Left renal cortex interstitium (tissue), 4 donors: ENCODE results near the gene STXBP2. TPM values are rescaled to one million over a fixed set of nuclear protein-coding genes. Genes with fewer than 3 reads are reported as not detected.

ENCODE experiments used
- DNase-seq, 4 donors: peaks; one replicate each; pipeline ENCODE4 v3.0.0-alpha.2; 2013; ENCODE audit warnings: low read depth in 4 of 4, low spot score in 2 of 4, missing footprints in 1 of 4
- polyA plus RNA-seq, 4 donors: library from polyadenylated mRNA; unstranded; fragments of 120-200 nt; gene quantifications; one replicate each; pipeline ENCODE4 v1.2.1, GENCODE V29; 2013; ENCODE audit not compliant: insufficient read length in 4 of 4

The STXBP2 gene
- polyA plus RNA-seq, 4 donors: 58.7 to 87.6 (median 73.3) TPM

GRCh38 chr19:7612282-7613274, 24.3 kb upstream of the STXBP2 start:
- no peak for DNase-seq

DNA sequence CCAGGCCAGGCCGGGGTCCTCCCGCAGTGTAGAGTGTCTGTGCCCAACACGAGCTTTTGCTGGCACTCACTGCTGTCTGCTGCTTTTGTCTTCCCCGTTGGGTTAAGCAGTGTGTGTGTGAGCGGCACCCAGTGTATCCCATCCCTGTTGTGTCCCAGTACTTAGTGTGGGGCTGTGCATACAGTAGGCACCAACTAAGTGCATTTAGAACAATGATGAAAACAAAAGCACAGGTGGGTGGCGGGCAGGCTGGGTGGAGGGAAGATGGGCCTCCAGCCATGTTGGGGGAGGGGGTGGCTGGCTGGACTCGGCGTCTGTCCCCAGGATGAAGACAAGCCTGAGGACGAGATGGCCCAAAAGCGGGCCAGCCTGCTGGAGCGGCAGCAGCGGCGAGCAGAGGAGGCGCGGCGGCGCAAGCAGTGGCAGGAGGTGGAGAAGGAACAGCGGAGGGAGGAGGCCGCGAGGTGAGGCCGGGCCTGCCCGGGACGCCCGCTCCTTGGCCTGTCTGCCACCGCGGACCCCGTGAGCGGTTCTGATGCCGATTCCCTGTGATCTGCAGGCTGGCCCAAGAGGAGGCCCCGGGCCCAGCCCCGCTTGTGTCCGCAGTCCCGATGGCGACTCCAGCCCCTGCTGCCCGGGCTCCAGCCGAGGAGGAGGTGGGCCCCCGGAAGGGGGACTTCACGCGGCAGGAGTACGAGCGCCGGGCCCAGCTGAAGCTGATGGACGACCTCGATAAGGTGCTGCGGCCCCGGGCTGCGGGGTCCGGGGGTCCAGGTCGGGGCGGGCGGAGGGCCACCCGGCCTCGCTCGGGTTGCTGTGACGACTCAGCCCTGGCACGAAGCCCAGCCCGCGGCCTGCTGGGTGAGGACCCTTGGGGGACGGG, 21.8 kb upstream of the STXBP2 start:
- no peak for DNase-seq

DNA sequence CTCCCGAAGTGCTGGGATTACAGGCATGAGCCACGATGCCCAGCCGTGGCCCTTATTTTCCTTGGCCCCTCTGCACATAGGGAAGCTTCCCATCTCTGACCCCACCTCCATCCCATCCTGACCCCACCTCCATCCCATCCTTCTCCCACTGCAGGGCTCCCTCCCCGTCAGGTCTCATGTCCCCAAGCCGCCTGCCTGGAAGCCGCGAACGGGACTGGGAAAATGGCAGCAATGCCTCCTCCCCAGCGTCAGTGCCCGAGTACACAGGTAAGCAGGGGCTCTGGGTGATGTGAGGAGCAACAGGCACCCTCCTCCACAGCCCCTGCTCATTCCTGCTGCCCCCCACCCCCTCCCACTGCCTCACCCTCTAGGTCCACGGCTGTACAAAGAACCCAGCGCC, 19.7 kb upstream of the STXBP2 start:
- no peak for DNase-seq

- no peak for DNase-seq
Observed at GRCh38 chr19:7617735-7618134, 19.2 kb upstream of the STXBP2 start.

DNA sequence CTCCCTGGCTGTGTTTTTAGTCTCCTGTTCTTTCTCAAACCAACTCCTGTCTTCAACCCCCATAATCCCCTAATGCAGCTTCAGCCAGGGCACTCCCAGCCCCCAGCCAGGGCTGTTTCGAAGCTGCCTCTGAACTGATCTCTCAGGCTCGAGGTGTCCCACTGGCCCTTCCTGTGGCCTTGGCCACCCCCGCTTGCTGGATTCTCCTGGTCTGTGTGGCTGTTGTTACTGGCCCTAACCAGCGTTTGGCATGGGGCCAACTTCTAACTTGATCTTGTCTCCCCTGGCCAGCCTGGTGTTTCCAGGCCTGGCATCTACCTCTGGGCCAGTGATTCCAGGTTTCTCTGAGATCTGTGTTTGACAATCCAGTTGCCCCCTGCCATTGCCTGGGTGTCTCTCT, 18.6 kb upstream of the STXBP2 start:
- no peak for DNase-seq

DNA sequence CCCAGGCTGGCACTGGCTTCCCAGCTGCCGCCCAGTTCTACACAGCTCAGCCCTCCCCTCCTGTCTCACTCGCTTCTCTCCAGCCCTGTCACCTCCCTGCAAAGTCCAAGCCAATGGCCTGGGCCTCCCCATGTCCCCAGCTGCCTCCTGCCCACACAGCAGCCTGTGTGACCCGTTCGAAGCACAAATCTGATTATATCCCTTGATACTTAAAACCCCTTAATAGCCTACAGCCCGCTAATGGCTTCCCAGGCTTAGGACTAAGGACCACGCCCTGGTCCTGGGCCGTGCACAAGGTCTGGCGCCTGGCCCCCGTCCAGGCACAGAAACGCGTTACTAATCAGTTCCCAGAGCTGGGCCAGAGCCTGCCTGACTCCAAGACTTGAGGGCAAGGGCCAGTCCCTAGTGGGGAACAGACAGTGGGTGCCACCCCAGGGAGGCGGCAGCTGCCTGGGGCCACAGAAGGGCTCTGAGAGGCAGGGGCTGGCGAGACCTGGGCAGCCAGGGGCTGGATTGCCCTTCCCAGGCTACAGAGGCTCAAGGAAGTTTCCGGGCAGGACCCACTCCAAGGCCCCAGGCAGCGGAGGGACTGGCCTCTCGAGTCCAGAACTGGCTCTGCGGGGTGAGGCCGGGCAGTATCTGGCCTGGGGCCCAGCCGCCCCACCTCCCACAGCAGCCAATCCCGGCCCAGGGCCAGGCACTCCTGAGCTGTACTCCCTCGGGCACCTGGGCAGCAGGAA, 18.0 kb upstream of the STXBP2 start:
- no peak for DNase-seq

- no peak for DNase-seq
Observed at GRCh38 chr19:7619671-7620441, 17.1 kb upstream of the STXBP2 start.

DNA sequence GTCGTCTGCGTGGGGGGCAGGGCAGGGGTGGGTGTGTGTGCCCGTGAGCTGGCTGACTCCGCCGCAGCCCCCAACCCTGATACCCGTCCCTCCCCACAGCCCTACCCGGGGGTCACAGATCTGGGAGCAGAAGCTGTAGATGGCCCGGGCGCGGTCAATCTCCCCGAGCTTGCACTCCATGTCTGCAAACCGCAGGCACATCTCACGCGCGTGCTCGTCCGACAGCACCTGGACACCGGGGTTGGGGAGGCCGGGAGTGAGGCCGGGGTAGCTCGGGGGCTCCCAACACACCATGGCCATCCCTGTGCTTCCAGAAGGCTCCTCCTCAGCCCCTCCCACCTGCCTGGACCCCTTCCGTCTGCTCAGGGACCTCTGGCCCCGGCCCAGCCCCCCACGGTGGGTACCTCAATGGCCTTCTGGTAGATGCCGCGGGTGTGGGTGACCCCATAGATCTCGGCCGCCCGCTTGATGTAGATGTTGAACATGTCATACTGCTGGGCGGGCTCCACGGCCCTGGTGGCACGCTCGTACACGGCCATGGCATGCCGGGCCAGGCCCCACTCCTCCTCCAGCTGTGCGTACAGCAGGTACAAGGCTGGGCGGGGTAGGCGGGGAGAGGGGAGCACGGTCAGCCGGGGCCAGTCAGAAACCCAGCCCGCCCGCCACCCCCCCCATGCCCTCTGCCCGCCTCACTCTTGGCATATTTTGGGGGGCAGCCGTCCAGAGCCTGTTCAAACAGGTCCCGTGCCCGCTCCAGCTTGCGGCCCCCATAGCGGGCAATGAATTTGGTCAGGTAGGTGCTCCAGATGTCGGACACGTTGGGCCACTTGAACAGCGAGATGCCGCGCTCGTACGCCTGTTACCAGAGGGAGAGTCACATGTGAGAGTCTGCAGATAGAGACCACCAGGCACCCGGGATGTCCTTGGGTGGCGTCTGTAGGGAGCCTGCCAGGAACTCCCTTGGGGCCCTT, 16.2 kb upstream of the STXBP2 start:
- DNase-seq: no peak

- DNase-seq: no peak
Observed at GRCh38 chr19:7622933-7623685, 13.8 kb upstream of the STXBP2 start.

GRCh38 chr19:7623725-7624603, 12.9 kb upstream of the STXBP2 start:
- DNase-seq: no peak

- no peak for DNase-seq
Observed at GRCh38 chr19:7624810-7625209, 12.1 kb upstream of the STXBP2 start.

DNA sequence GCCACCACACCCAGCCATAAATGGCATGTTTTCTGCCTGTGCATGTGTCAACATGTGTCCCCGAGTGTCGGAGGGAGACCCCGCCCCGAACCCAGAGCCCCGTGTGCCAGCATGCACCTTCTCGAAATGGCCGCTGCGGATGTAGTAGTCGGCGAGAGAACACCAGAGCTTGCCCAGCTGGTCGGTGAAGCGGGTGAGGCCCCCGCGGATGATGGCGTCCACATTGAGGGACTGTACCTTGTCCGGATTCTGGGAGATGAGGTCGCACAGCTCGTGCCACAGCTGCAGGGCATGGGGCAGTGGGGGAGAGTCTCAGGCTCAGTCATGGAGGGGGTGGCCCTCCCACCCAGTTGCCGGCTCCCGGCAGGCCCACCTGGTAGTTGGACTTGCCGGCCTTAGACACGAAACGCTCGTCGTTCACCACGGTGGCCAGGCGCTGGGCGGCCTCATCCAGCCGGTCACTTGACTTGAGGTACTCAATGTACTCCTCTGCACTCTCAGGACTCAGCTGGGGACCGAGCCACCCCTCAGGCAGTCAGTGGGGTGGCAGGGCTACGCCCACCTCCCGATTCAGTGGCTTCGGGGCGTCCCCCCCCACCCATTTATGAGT, 11.0 kb upstream of the STXBP2 start:
- DNase-seq: no peak

DNA sequence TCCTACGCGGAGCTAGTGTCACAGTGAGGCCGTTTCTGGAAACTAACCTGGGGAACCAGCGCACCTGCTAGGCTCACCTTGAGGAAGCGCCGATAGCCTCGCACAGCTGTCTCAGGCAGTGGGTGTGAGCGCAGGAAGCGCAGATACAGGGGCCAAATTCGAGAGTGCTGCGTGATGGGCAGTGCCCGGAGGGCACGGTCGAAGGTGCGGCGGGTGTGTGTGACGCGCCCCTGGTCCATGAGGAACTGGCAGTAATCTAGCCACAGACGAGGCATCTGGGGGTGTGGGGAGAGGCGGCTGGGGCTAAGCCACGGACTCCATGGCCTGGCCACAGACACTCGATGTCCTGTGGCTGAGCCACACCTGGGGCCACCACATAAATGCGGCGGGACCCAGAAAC, 9.7 kb upstream of the STXBP2 start:
- DNase-seq: no peak

- no peak for DNase-seq
Observed at GRCh38 chr19:7628589-7629311, 8.2 kb upstream of the STXBP2 start.

DNA sequence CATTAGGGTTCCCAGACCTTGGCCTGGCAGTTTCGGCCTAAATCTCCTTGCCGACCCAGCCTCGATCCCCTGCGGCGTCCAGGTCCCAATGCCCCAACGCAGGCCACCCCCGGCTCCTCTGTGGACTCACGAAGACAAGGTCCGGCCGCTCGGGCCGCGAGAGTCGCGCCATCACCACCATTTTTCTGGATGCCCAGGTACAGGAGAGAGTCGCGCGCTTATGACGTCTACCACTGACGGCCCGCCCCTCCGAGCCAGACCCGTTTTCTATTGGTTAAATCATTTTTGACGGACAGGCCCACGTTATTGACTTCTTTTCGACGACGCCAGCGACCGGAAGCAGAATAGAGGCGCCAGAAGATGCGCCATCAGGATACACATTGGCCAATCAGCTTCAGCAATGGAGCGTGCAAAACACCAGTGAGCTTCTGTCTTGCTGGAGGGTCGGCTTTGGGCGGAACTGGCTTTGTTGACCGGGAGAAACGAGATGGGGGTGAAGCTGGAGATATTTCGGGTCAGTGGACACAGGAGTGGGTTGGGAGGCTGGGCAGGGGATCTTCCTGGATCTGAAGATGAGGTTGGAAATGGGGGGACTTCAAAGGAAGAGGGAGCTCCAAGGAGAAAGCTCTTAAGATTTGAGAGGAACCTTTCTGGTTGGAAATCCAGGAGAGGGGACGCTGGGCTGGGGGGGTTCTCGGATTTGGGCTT, 7.4 kb upstream of the STXBP2 start, which contains the start of the genes PET100 and XAB2:
Gene PET100, plus strand, starts transcription at position 447 of the 708 bp plus-strand sequence. Its CDS starts 41 bp downstream, at position 488.
Gene XAB2, minus strand, starts transcription at position 199 of the 708 bp plus-strand sequence. Its CDS starts 18 bp downstream, at position 181.
- DNase-seq: peak; percentile 97 to 98 (median 98)
